DMS53 (cell line): ENCODE measurements around the gene MTX2.
"Not testable (repeated sequence)": the region's sequence is repeated elsewhere in the genome, so short reads cannot be mapped to it uniquely, and the experiment has no call there.

ENCODE experiments used
- DNase-seq: peaks from one replicate; lab custom pipeline; 2025; lab: John Stamatoyannopoulos, UW

The MTX2 gene

GRCh38 chr2:176285321-176285720, 16.1 kb downstream of the MTX2 start:
- DNase-seq: peak; percentile 29

- peak; percentile 38 for DNase-seq
These were observed 22.1 kb downstream of the MTX2 start for GRCh38 chr2:176291335-176291734.

GRCh38 chr2:176291809-176292283, 22.6 kb downstream of the MTX2 start:
- DNase-seq: peak; percentile 74

- DNase-seq: no peak
These were observed 23.4 kb downstream of the MTX2 start for GRCh38 chr2:176292608-176293007.

- DNase-seq: no peak
These were observed 24.1 kb downstream of the MTX2 start for GRCh38 chr2:176293334-176293733.

- no peak for DNase-seq
These were observed 27.8 kb downstream of the MTX2 start for GRCh38 chr2:176297067-176297466.

- peak; percentile 10 for DNase-seq
These were observed 28.5 kb downstream of the MTX2 start for GRCh38 chr2:176297737-176298136.

- DNase-seq: not testable (repeated sequence)
These were observed 36.8 kb downstream of the MTX2 start for GRCh38 chr2:176306020-176306419.

- peak; percentile 44 for DNase-seq
These were observed 48.0 kb downstream of the MTX2 start for GRCh38 chr2:176317199-176317598.

GRCh38 chr2:176317623-176318065, 48.4 kb downstream of the MTX2 start:
- no peak for DNase-seq

- DNase-seq: no peak
These were observed 52.7 kb downstream of the MTX2 start for GRCh38 chr2:176321916-176322315.

- no peak for DNase-seq
These were observed 55.6 kb downstream of the MTX2 start for GRCh38 chr2:176324862-176325261.

GRCh38 chr2:176325732-176326131, 56.5 kb downstream of the MTX2 start:
- DNase-seq: no peak

GRCh38 chr2:176328149-176328548, 58.9 kb downstream of the MTX2 start:
- no peak for DNase-seq

- no peak for DNase-seq
These were observed 61.4 kb downstream of the MTX2 start for GRCh38 chr2:176330612-176331011.

- no peak for DNase-seq
These were observed 62.4 kb downstream of the MTX2 start for GRCh38 chr2:176331646-176332045.

GRCh38 chr2:176334729-176335128, 65.5 kb downstream of the MTX2 start:
- DNase-seq: no peak

GRCh38 chr2:176338395-176338794, 69.2 kb downstream of the MTX2 start:
- DNase-seq: no peak

GRCh38 chr2:176339208-176339607, 70.0 kb downstream of the MTX2 start:
- no peak for DNase-seq

- no peak for DNase-seq
These were observed 87.0 kb downstream of the MTX2 start for GRCh38 chr2:176356251-176356650.

GRCh38 chr2:176364273-176364977, 95.2 kb downstream of the MTX2 start:
- no peak for DNase-seq

- no peak for DNase-seq
These were observed 99.1 kb downstream of the MTX2 start for GRCh38 chr2:176368349-176368748.

GRCh38 chr2:176370467-176371171, 101.4 kb downstream of the MTX2 start:
- no peak for DNase-seq
